ENCODE data around the gene RTN1. TPM values are rescaled to one million over a fixed set of nuclear protein-coding genes. Genes with fewer than 3 reads are reported as not detected.

RTN1 gene
- total and polyA plus RNA-seq, 3 experiments from 2014 or later = 0.13 TPM; not detected in 2

GRCh38 chr14:59751578-59751977 is 119.0 kb downstream of the RTN1 start:
- no peak for DNase-seq
- no peaks in the 10 kb centered on the region for H3K36me3 ChIP-seq (ENCODE audit: insufficient read depth, low read length)
- H3K27me3 ChIP-seq (ENCODE audit: insufficient read depth, low read length, poor library complexity, severe bottlenecking) = no peaks in the 10 kb centered on the region
- ChIA-PET POLR2A (no interaction called here), CTCF (no interaction called here)
- Mint-ChIP-seq H3K4me1 (no peaks in the 10 kb centered on the region), H3K36me3 (no peaks in the 10 kb centered on the region), H3K27ac (no peak overlapping the region), H3K4me3 (no peak overlapping the region), H3K9me3 (no peaks in the 10 kb centered on the region), H3K27me3 (no peaks in the 10 kb centered on the region)
- H3K4me1 ChIP-seq (ENCODE audit: insufficient read depth, low read length) = no peaks in the 10 kb centered on the region
- no peaks in the 10 kb centered on the region for H3K9me3 ChIP-seq (ENCODE audit: low read length)
- no peak overlapping the region for H3K27ac ChIP-seq (ENCODE audit: low read depth, low read length)
- H3K4me3 ChIP-seq (ENCODE audit: low read length) = no peak overlapping the region

- POLR2A ChIA-PET = no interaction called here
- H3K27me3 ChIP-seq (ENCODE audit: insufficient read depth, low read length, poor library complexity, severe bottlenecking) = no peaks in the 10 kb centered on the region
- no peaks in the 10 kb centered on the region for H3K4me1 Mint-ChIP-seq
- no peak overlapping the region for H3K27ac Mint-ChIP-seq
- H3K4me3 ChIP-seq (ENCODE audit: low read length) = no peak overlapping the region
- no peaks in the 10 kb centered on the region for H3K4me1 ChIP-seq (ENCODE audit: insufficient read depth, low read length)
- no peak for DNase-seq
- no peaks in the 10 kb centered on the region for H3K9me3 ChIP-seq (ENCODE audit: low read length)
- no peak overlapping the region for H3K4me3 Mint-ChIP-seq
- H3K27me3 Mint-ChIP-seq = peaks cover 5% of the 10 kb centered on the region in 2 donors
- H3K9me3 Mint-ChIP-seq = peaks cover 12 to 21% (median 15%) of the 10 kb centered on the region in 5 donors
- no peak overlapping the region for H3K27ac ChIP-seq (ENCODE audit: low read depth, low read length)
- no peaks in the 10 kb centered on the region for H3K36me3 Mint-ChIP-seq
- CTCF ChIA-PET = no interaction called here
- no peaks in the 10 kb centered on the region for H3K36me3 ChIP-seq (ENCODE audit: insufficient read depth, low read length)
These were observed 130.8 kb downstream of the RTN1 start for GRCh38 chr14:59739794-59740193.

GRCh38 chr14:59728304-59728703 is 142.3 kb downstream of the RTN1 start:
- Mint-ChIP-seq H3K36me3 (no peaks in the 10 kb centered on the region), H3K27ac (no peak overlapping the region), H3K4me3 (no peak overlapping the region), H3K9me3 (no peaks in the 10 kb centered on the region), H3K27me3 (peaks cover 0 to 4% of the 10 kb centered on the region in 2 donors), H3K4me1 (no peaks in the 10 kb centered on the region)
- Histone ChIP-seq H3K27me3 (ENCODE audit: insufficient read depth, low read length, poor library complexity, severe bottlenecking) (no peaks in the 10 kb centered on the region), H3K9me3 (ENCODE audit: low read length) (no peaks in the 10 kb centered on the region), H3K4me3 (ENCODE audit: low read length) (no peak overlapping the region), H3K27ac (ENCODE audit: low read depth, low read length) (no peak overlapping the region), H3K4me1 (ENCODE audit: insufficient read depth, low read length) (no peaks in the 10 kb centered on the region), H3K36me3 (ENCODE audit: insufficient read depth, low read length) (no peaks in the 10 kb centered on the region)
- POLR2A ChIA-PET = no interaction called here
- CTCF ChIA-PET = no interaction called here
- DNase-seq = no peak

DNA sequence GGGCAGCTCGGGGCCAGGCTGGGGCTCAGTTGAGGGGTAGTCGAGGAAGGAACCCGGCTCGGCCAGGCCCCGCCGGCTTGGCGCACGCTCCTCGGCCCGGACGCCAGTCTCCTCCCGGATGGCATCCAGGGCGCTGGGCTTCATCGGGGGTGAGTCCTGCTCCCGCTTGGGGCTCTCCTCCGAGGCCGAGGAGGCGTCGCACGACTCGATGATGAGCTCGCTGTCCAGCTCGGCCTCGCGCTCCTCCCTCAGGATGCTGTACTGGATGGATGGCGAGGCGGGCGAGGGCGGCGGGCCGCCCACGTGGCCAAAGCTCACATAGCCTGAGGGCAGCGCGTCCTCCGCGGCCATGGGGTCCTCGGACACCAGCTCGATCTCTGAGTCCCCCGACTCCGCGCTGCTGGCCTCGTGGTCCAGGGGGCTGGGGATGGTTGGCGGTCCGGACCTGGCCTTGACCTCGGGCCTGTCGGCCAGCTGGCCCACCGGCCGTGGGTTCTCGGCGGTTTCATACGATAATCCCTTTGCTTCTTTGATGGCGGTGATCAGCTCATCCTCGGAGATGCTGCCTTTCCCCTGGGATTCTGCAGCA is 143.4 kb downstream of the RTN1 start:
- POLR2A ChIA-PET = no interaction called here

GRCh38 chr14:59711080-59711479 is 159.5 kb downstream of the RTN1 start:
- Mint-ChIP-seq H3K9me3 (no peaks in the 10 kb centered on the region), H3K4me1 (no peaks in the 10 kb centered on the region), H3K27ac (no peak overlapping the region), H3K36me3 (no peaks in the 10 kb centered on the region), H3K27me3 (peaks cover 0 to 6% of the 10 kb centered on the region in 2 donors), H3K4me3 (no peak overlapping the region)
- POLR2A ChIA-PET = no interaction called here
- Histone ChIP-seq H3K9me3 (ENCODE audit: low read length) (no peaks in the 10 kb centered on the region), H3K27ac (ENCODE audit: low read depth, low read length) (no peak overlapping the region), H3K27me3 (ENCODE audit: insufficient read depth, low read length, poor library complexity, severe bottlenecking) (no peaks in the 10 kb centered on the region), H3K4me1 (ENCODE audit: insufficient read depth, low read length) (no peaks in the 10 kb centered on the region), H3K4me3 (ENCODE audit: low read length) (no peak overlapping the region), H3K36me3 (ENCODE audit: insufficient read depth, low read length) (no peaks in the 10 kb centered on the region)
- CTCF ChIA-PET = no interaction called here
- no peak for DNase-seq

More for the DNA sequence above, 143.4 kb downstream of the RTN1 start:
- Mint-ChIP-seq H3K36me3 (no peaks in the 10 kb centered on the region), H3K4me3 (no peak overlapping the region), H3K9me3 (no peaks in the 10 kb centered on the region), H3K27me3 (peaks cover 0 to 4% of the 10 kb centered on the region in 2 donors), H3K27ac (no peak overlapping the region), H3K4me1 (no peaks in the 10 kb centered on the region)
- Histone ChIP-seq H3K9me3 (ENCODE audit: low read length) (no peaks in the 10 kb centered on the region), H3K36me3 (ENCODE audit: insufficient read depth, low read length) (no peaks in the 10 kb centered on the region), H3K27ac (ENCODE audit: low read depth, low read length) (no peak overlapping the region), H3K27me3 (ENCODE audit: insufficient read depth, low read length, poor library complexity, severe bottlenecking) (no peaks in the 10 kb centered on the region), H3K4me3 (ENCODE audit: low read length) (no peak overlapping the region), H3K4me1 (ENCODE audit: insufficient read depth, low read length) (no peaks in the 10 kb centered on the region)
- CTCF ChIA-PET = no interaction called here
- DNase-seq = no peak

GRCh38 chr14:59707778-59708561 is 162.6 kb downstream of the RTN1 start:
- Histone ChIP-seq H3K4me1 (ENCODE audit: insufficient read depth, low read length) (no peaks in the 10 kb centered on the region), H3K4me3 (ENCODE audit: low read length) (no peak overlapping the region), H3K9me3 (ENCODE audit: low read length) (no peaks in the 10 kb centered on the region), H3K36me3 (ENCODE audit: insufficient read depth, low read length) (no peaks in the 10 kb centered on the region), H3K27ac (ENCODE audit: low read depth, low read length) (no peak overlapping the region), H3K27me3 (ENCODE audit: insufficient read depth, low read length, poor library complexity, severe bottlenecking) (no peaks in the 10 kb centered on the region)
- Mint-ChIP-seq H3K27me3 (peaks cover 0 to 6% of the 10 kb centered on the region in 2 donors), H3K36me3 (no peaks in the 10 kb centered on the region), H3K27ac (no peak overlapping the region), H3K4me3 (no peak overlapping the region), H3K4me1 (no peaks in the 10 kb centered on the region), H3K9me3 (peaks cover 0 to under 1% (median 0%) of the 10 kb centered on the region in 5 donors)
- no peak for DNase-seq
- POLR2A ChIA-PET = no interaction called here
- CTCF ChIA-PET = no interaction called here

DNA sequence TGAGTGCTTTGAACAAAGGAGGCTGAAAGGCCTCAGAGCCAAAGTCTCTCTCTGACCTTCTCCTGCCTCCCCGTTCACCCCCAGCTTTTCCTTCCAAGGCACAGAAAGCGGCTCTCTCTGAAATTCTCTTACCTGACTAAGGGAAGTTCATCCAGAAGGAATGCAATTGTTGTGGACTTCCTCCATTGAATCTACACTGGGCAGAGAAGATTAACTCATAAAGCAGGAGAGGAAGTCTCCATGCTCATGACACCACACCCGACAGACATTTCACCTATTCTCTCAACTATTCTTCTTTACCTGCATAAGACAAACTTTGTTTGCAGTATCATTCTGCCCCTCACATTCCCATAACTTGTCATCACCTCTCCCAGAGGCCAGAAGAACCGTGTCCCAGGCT is 164.7 kb downstream of the RTN1 start:
- Histone ChIP-seq H3K36me3 (ENCODE audit: insufficient read depth, low read length) (no peaks in the 10 kb centered on the region), H3K4me1 (ENCODE audit: insufficient read depth, low read length) (no peaks in the 10 kb centered on the region), H3K4me3 (ENCODE audit: low read length) (no peak overlapping the region), H3K27me3 (ENCODE audit: insufficient read depth, low read length, poor library complexity, severe bottlenecking) (no peaks in the 10 kb centered on the region), H3K9me3 (ENCODE audit: low read length) (no peaks in the 10 kb centered on the region), H3K27ac (ENCODE audit: low read depth, low read length) (no peak overlapping the region)
- Mint-ChIP-seq H3K4me3 (no peak overlapping the region), H3K36me3 (no peaks in the 10 kb centered on the region), H3K9me3 (peaks cover 0 to 3% (median 0%) of the 10 kb centered on the region in 5 donors), H3K27ac (no peak overlapping the region), H3K4me1 (no peaks in the 10 kb centered on the region), H3K27me3 (peaks cover 0 to 6% of the 10 kb centered on the region in 2 donors)
- no peak for DNase-seq
- ChIA-PET POLR2A (no interaction called here), CTCF (no interaction called here)

GRCh38 chr14:59705245-59705644 is 165.3 kb downstream of the RTN1 start:
- H3K9me3 ChIP-seq (ENCODE audit: low read length) = no peaks in the 10 kb centered on the region
- H3K27me3 ChIP-seq (ENCODE audit: insufficient read depth, low read length, poor library complexity, severe bottlenecking) = no peaks in the 10 kb centered on the region
- H3K4me1 ChIP-seq (ENCODE audit: insufficient read depth, low read length) = no peaks in the 10 kb centered on the region
- no peaks in the 10 kb centered on the region for H3K36me3 ChIP-seq (ENCODE audit: insufficient read depth, low read length)
- ChIA-PET POLR2A (no interaction called here), CTCF (no interaction called here)
- Mint-ChIP-seq H3K27ac (no peak overlapping the region), H3K27me3 (peaks cover 0 to 6% of the 10 kb centered on the region in 2 donors), H3K36me3 (no peaks in the 10 kb centered on the region), H3K4me1 (no peaks in the 10 kb centered on the region), H3K4me3 (no peak overlapping the region), H3K9me3 (peaks cover 0 to 5% (median 0%) of the 10 kb centered on the region in 5 donors)
- DNase-seq = no peak
- no peak overlapping the region for H3K4me3 ChIP-seq (ENCODE audit: low read length)
- no peak overlapping the region for H3K27ac ChIP-seq (ENCODE audit: low read depth, low read length)

Measured in CD8-positive, alpha-beta memory T cell (primary cell).